ACC112 (cell line): ENCODE results near the gene CCDC6.
A peak's percentile ranks its signal among the peaks of the same experiment; 100 is the strongest.

Experiments
- H2AFZ ChIP-seq: fragments of 200-600 bp; sonication (generic); one replicate; pipeline ENCODE4 v1.6.0; 2017; ENCODE audit warnings: antibody characterized with exemption, low read length; ENCODE audit not compliant: unreplicated experiment
- H3K27ac ChIP-seq: fragments of 200-600 bp; sonication (generic); 2 replicates; pipeline ENCODE4 v1.5.1; 2014; ENCODE audit warnings: low read depth, mild to moderate bottlenecking, antibody characterized with exemption, low read length, moderate library complexity
- H3K27me3 ChIP-seq: fragments of 200-600 bp; sonication (generic); 2 replicates; pipeline ENCODE4 v1.6.1; 2014; ENCODE audit warnings: mild to moderate bottlenecking, antibody characterized with exemption, low read length, moderate library complexity, mixed read lengths; ENCODE audit not compliant: insufficient read depth
- H3K36me3 ChIP-seq: fragments of 200-600 bp; sonication (generic); 2 replicates; pipeline ENCODE4 v1.6.1; 2016; ENCODE audit warnings: mild to moderate bottlenecking, antibody characterized with exemption, low read length, moderate library complexity, mixed read lengths; ENCODE audit not compliant: insufficient read depth
- H3K4me1 ChIP-seq: fragments of 200-600 bp; sonication (generic); one replicate; pipeline ENCODE4 v1.6.1; 2016; ENCODE audit warnings: low read length, mixed read lengths; ENCODE audit not compliant: insufficient read depth, unreplicated experiment, control insufficient read depth
- H3K4me3 ChIP-seq: fragments of 200-600 bp; sonication (generic); 2 replicates; pipeline ENCODE4 v1.5.1; 2014; ENCODE audit warnings: mild to moderate bottlenecking, low read depth, low read length
- H3K79me2 ChIP-seq: fragments of 200-600 bp; sonication (generic); one replicate; pipeline ENCODE4 v1.6.0; 2016; ENCODE audit warnings: low read length; ENCODE audit not compliant: control insufficient read depth, unreplicated experiment, insufficient read depth

CCDC6 gene

GRCh38 chr10:59774451-59774850 lies 131.9 kb downstream of the CCDC6 start:
- no peaks in the 10 kb centered on the region for H3K36me3 ChIP-seq
- H3K4me3 ChIP-seq, result no peak overlapping the region
- no peak overlapping the region for H2AFZ ChIP-seq
- no peaks in the 10 kb centered on the region for H3K79me2 ChIP-seq
- peaks cover 34% of the 10 kb centered on the region for H3K27me3 ChIP-seq
- no peaks in the 10 kb centered on the region for H3K4me1 ChIP-seq
- H3K27ac ChIP-seq, result no peak overlapping the region

DNA sequence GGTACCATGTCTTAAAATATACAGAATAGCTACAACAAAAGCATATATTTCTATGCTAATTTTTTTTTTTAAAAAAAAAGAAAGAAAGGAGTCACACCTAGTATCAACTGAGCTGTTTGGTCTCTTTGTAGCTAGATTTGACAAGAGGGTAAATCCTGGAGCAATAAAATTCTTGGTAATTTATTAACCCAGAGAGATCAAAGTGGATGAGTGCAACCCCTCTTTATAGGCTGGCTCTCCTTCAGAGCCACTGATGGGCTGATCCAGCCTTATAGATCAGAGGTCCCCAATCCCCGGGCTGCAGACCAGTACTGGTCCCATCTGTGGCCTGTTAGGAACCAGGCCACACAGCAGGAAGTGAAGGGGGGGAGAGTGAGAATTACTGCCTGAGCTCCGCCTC lies 133.3 kb downstream of the CCDC6 start:
- H3K27ac ChIP-seq, result no peak overlapping the region
- H3K36me3 ChIP-seq, result no peaks in the 10 kb centered on the region
- H3K79me2 ChIP-seq, result no peaks in the 10 kb centered on the region
- no peak overlapping the region for H3K4me3 ChIP-seq
- no peaks in the 10 kb centered on the region for H3K4me1 ChIP-seq
- no peak overlapping the region for H2AFZ ChIP-seq
- peaks cover 27% of the 10 kb centered on the region for H3K27me3 ChIP-seq

GRCh38 chr10:59771162-59771807 lies 135.1 kb downstream of the CCDC6 start:
- no peak overlapping the region for H2AFZ ChIP-seq
- no peaks in the 10 kb centered on the region for H3K36me3 ChIP-seq
- H3K4me3 ChIP-seq, result no peak overlapping the region
- no peak overlapping the region for H3K27ac ChIP-seq
- no peaks in the 10 kb centered on the region for H3K4me1 ChIP-seq
- no peaks in the 10 kb centered on the region for H3K79me2 ChIP-seq
- peaks cover 27% of the 10 kb centered on the region for H3K27me3 ChIP-seq

- H3K27me3 ChIP-seq, result peaks cover 27% of the 10 kb centered on the region
Measured at GRCh38 chr10:59770689-59771088, 135.7 kb downstream of the CCDC6 start.

DNA sequence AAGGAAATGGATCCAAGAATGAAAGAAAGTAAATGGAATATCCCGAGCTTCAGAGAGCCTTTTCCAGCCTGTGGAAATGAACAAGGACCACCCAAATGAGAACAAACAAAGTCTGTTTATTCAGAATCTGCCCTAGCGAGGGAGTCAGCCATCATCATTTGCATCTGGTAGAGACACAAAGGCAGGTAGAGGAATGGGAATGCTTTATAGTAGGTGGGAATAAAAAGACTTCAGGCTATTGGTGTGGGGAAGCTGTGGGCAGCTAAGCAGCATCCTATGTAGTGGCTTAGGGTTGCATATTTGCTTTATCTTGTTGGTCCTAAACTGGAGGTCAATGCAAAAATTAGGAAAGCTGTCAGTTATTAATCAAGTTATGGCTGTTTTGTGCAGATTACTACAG lies 143.9 kb downstream of the CCDC6 start:
- Histone ChIP-seq H3K36me3 (no peaks in the 10 kb centered on the region), H2AFZ (no peak overlapping the region), H3K27ac (no peak overlapping the region), H3K4me3 (no peak overlapping the region), H3K79me2 (no peaks in the 10 kb centered on the region), H3K4me1 (no peaks in the 10 kb centered on the region), H3K27me3 (peaks cover 21% of the 10 kb centered on the region)

More at GRCh38 chr10:59770689-59771088, 135.7 kb downstream of the CCDC6 start:
- Histone ChIP-seq H3K4me1 (no peaks in the 10 kb centered on the region), H3K79me2 (no peaks in the 10 kb centered on the region), H3K27ac (no peak overlapping the region), H3K4me3 (no peak overlapping the region), H2AFZ (no peak overlapping the region), H3K36me3 (no peaks in the 10 kb centered on the region)

GRCh38 chr10:59757966-59758365 lies 148.4 kb downstream of the CCDC6 start:
- no peak overlapping the region for H2AFZ ChIP-seq
- no peaks in the 10 kb centered on the region for H3K4me1 ChIP-seq
- no peak overlapping the region for H3K4me3 ChIP-seq
- no peaks in the 10 kb centered on the region for H3K79me2 ChIP-seq
- H3K27me3 ChIP-seq, result peaks cover 42% of the 10 kb centered on the region
- no peaks in the 10 kb centered on the region for H3K36me3 ChIP-seq
- H3K27ac ChIP-seq, result 0 out of 2 replicates have a peak overlapping the region, but pooled peaks have one; percentile 2

DNA sequence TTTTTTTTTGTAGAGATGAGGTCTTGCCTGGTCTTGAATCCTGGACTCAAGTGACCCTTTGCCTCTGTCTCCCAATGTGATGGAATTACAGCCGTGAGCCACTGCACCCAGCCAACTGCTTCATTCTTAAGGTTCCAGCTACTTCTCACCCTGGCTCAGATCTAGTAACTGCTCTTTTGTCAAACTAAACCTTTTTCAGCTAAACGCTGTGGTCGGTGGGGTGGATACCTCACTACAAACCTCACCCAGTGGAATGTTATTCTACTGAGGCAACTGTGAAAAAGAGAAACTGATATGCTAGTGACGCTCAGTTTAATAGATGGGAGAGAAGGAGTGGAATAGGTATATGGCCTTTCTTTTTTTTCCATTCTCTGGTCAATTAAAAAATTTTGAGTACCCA lies 151.4 kb downstream of the CCDC6 start:
- H3K4me1 ChIP-seq, result no peaks in the 10 kb centered on the region

DNA sequence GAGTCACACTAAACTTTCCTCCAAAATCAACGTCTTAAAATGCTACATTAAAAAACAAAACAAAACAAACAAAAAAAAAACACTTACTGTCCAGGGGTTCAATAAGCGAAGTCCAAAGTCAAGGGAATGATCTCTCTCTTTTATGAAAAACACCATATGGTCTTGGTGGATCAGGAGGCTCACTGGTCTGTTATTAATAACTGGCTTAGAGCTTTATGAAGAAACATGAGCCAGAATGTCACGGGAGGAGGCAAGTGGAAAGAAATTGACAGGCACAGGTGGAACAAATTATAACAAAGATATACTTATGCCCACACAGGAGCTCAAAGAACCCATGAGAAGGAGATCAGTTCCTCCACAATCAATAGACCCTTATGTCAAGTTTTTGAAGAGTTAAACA lies 153.1 kb downstream of the CCDC6 start, which contains the start of gene MRLN:
Gene MRLN, minus strand, starts transcription at position 189 of the 400 bp plus-strand sequence.
- Histone ChIP-seq H3K27me3 (peaks cover 66% of the 10 kb centered on the region), H3K36me3 (no peaks in the 10 kb centered on the region), H3K27ac (no peak within 1 kb of the TSS), H3K4me3 (no peak within 1 kb of the TSS), H2AFZ (no peak within 1 kb of the TSS), H3K4me1 (no peaks in the 10 kb centered on the region), H3K79me2 (no peaks in the 10 kb centered on the region)

More for the DNA sequence above, 151.4 kb downstream of the CCDC6 start:
- Histone ChIP-seq H3K27ac (no peak overlapping the region), H3K27me3 (peaks cover 61% of the 10 kb centered on the region), H3K4me3 (no peak overlapping the region), H3K36me3 (no peaks in the 10 kb centered on the region), H2AFZ (no peak overlapping the region), H3K79me2 (no peaks in the 10 kb centered on the region)

GRCh38 chr10:59752278-59752940 lies 153.9 kb downstream of the CCDC6 start:
- Histone ChIP-seq H3K4me3 (no peak overlapping the region), H3K27ac (no peak overlapping the region), H2AFZ (no peak overlapping the region), H3K79me2 (no peaks in the 10 kb centered on the region), H3K36me3 (no peaks in the 10 kb centered on the region), H3K4me1 (no peaks in the 10 kb centered on the region), H3K27me3 (peaks cover 68% of the 10 kb centered on the region)

- Histone ChIP-seq H3K36me3 (no peaks in the 10 kb centered on the region), H3K27me3 (peaks cover 67% of the 10 kb centered on the region), H3K79me2 (no peaks in the 10 kb centered on the region), H2AFZ (no peak overlapping the region), H3K4me3 (no peak overlapping the region), H3K4me1 (no peaks in the 10 kb centered on the region), H3K27ac (no peak overlapping the region)
Measured at GRCh38 chr10:59750155-59750945, 156.0 kb downstream of the CCDC6 start.
